ENCODE results near the gene GUCD1. TPM values are rescaled to one million over a fixed set of nuclear protein-coding genes. Genes with fewer than 3 reads are reported as not detected.
"Not testable (repeated sequence)": the region's sequence is repeated elsewhere in the genome, so short reads cannot be mapped to it uniquely, and the experiment has no call there.

Gene GUCD1
- total and polyA plus RNA-seq, 2 of the 13 experiments (the other 11 are each of a cell fraction or from before 2014, with no cell fraction given): 128 to 245 TPM

DNA sequence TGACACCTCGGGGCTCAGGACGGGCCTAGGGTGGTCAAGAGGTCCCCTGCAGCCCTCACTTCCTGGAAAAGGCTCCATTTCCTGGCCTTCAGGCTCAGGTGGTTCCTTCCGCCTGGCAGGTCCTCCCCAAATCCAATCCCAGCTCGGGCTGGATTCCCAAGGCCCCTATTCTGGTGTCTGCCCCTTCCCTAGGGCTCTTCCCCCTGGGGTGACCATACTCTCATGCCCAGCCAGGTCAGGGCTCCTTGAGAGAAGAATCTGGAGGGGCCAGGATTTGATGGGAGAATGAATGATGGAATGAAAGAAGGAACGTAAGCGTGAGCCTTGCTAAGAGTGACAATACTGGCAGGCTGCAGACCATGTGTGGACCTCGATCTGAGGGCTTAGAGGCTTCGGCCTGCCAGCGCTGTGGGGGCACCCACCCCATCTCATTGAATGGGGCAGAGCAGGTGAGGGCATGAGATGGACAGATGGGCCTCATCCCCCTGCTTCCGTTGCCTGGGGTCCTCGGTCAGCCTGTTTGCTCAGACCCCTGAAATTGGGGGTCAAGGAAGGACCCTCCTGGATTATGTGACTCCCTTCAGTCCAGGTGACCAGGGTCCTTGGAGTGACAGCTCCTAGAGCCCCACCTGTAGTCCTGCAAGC lies 47.3 kb upstream of the GUCD1 start (continued):
- TF ChIP-seq ZNF430 (CRISPR knock-in tag; IDR thresholded peaks at IDR 0.05) (peak; percentile 77; the same call in 1 of the 2 replicates), MXI1 (IDR thresholded peaks at IDR 0.05; ENCODE audit: borderline replicate concordance, low read depth, low read length) (0 out of 3 replicates have a peak, but pooled peaks have one; percentile 6), GABPB1 (CRISPR knock-in tag; IDR thresholded peaks at IDR 0.05) (peak; percentile 4; the same call in 1 of the 2 replicates), YY1 (IDR thresholded peaks at IDR 0.05; ENCODE audit: insufficient read depth, insufficient replicate concordance, low read depth, low read length) (peak; percentile 13), ZNF501 (CRISPR knock-in tag; IDR thresholded peaks at IDR 0.05) (peak; percentile 56; the same call in 1 of the 2 replicates), DMAP1 (CRISPR knock-in tag; IDR thresholded peaks at IDR 0.05) (0 out of 2 replicates have a peak, but pooled peaks have one; percentile 8), CHD4 (IDR thresholded peaks at IDR 0.05; ENCODE audit: borderline replicate concordance, low read length) (peak; percentile 50; the same call in 1 of the 2 replicates)
- TF ChIP-seq, protein P1, sequence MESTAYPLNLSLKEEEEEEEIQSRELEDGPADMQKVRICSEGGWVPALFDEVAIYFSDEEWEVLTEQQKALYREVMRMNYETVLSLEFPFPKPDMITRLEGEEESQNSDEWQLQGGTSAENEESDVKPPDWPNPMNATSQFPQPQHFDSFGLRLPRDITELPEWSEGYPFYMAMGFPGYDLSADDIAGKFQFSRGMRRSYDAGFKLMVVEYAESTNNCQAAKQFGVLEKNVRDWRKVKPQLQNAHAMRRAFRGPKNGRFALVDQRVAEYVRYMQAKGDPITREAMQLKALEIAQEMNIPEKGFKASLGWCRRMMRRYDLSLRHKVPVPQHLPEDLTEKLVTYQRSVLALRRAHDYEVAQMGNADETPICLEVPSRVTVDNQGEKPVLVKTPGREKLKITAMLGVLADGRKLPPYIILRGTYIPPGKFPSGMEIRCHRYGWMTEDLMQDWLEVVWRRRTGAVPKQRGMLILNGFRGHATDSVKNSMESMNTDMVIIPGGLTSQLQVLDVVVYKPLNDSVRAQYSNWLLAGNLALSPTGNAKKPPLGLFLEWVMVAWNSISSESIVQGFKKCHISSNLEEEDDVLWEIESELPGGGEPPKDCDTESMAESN (CRISPR knock-in tag; conservative IDR thresholded peaks at IDR 0.05): 0 out of 2 replicates have a peak, but pooled peaks have one; percentile 38
- TF ChIP-seq, protein P2, sequence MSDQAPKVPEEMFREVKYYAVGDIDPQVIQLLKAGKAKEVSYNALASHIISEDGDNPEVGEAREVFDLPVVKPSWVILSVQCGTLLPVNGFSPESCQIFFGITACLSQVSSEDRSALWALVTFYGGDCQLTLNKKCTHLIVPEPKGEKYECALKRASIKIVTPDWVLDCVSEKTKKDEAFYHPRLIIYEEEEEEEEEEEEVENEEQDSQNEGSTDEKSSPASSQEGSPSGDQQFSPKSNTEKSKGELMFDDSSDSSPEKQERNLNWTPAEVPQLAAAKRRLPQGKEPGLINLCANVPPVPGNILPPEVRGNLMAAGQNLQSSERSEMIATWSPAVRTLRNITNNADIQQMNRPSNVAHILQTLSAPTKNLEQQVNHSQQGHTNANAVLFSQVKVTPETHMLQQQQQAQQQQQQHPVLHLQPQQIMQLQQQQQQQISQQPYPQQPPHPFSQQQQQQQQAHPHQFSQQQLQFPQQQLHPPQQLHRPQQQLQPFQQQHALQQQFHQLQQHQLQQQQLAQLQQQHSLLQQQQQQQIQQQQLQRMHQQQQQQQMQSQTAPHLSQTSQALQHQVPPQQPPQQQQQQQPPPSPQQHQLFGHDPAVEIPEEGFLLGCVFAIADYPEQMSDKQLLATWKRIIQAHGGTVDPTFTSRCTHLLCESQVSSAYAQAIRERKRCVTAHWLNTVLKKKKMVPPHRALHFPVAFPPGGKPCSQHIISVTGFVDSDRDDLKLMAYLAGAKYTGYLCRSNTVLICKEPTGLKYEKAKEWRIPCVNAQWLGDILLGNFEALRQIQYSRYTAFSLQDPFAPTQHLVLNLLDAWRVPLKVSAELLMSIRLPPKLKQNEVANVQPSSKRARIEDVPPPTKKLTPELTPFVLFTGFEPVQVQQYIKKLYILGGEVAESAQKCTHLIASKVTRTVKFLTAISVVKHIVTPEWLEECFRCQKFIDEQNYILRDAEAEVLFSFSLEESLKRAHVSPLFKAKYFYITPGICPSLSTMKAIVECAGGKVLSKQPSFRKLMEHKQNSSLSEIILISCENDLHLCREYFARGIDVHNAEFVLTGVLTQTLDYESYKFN (CRISPR knock-in tag; conservative IDR thresholded peaks at IDR 0.05): peak; percentile 31; the same call in 1 of the 2 replicates
- TF ChIP-seq, protein P3, sequence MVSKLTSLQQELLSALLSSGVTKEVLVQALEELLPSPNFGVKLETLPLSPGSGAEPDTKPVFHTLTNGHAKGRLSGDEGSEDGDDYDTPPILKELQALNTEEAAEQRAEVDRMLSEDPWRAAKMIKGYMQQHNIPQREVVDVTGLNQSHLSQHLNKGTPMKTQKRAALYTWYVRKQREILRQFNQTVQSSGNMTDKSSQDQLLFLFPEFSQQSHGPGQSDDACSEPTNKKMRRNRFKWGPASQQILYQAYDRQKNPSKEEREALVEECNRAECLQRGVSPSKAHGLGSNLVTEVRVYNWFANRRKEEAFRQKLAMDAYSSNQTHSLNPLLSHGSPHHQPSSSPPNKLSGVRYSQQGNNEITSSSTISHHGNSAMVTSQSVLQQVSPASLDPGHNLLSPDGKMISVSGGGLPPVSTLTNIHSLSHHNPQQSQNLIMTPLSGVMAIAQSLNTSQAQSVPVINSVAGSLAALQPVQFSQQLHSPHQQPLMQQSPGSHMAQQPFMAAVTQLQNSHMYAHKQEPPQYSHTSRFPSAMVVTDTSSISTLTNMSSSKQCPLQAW (CRISPR knock-in tag; IDR thresholded peaks at IDR 0.05): 0 out of 2 replicates have a peak, but pooled peaks have one; percentile 1
- TF ChIP-seq, protein P4, sequence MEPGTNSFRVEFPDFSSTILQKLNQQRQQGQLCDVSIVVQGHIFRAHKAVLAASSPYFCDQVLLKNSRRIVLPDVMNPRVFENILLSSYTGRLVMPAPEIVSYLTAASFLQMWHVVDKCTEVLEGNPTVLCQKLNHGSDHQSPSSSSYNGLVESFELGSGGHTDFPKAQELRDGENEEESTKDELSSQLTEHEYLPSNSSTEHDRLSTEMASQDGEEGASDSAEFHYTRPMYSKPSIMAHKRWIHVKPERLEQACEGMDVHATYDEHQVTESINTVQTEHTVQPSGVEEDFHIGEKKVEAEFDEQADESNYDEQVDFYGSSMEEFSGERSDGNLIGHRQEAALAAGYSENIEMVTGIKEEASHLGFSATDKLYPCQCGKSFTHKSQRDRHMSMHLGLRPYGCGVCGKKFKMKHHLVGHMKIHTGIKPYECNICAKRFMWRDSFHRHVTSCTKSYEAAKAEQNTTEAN (CRISPR knock-in tag; conservative IDR thresholded peaks at IDR 0.05): 0 out of 2 replicates have a peak, but pooled peaks have one; percentile 26
- TF ChIP-seq, protein P5, sequence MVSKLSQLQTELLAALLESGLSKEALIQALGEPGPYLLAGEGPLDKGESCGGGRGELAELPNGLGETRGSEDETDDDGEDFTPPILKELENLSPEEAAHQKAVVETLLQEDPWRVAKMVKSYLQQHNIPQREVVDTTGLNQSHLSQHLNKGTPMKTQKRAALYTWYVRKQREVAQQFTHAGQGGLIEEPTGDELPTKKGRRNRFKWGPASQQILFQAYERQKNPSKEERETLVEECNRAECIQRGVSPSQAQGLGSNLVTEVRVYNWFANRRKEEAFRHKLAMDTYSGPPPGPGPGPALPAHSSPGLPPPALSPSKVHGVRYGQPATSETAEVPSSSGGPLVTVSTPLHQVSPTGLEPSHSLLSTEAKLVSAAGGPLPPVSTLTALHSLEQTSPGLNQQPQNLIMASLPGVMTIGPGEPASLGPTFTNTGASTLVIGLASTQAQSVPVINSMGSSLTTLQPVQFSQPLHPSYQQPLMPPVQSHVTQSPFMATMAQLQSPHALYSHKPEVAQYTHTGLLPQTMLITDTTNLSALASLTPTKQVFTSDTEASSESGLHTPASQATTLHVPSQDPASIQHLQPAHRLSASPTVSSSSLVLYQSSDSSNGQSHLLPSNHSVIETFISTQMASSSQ (IDR thresholded peaks at IDR 0.05; ENCODE audit: low read depth): not testable (repeated sequence)
- TF ChIP-seq, protein P5 (CRISPR knock-in tag; IDR thresholded peaks at IDR 0.05; ENCODE audit: borderline replicate concordance): peak; percentile 0; the same call in 1 of the 2 replicates
